Astrocyte (in vitro differentiated cells and primary cell): ENCODE data around the gene MRTFA.

Experiments
- EZH2 ChIP-seq: IDR thresholded peaks from 2 replicates; pipeline ENCODE4 v1.6.1; 2012; ENCODE audit warnings: mild to moderate bottlenecking, low read length, inconsistent platforms; ENCODE audit not compliant: insufficient read depth
- TF ChIP-seq, protein P1 (sequence below): IDR thresholded peaks from 2 replicates; pipeline ENCODE4 v1.5.1; 2011; ENCODE audit warnings: low read depth, mild to moderate bottlenecking, inconsistent platforms, low read length, moderate library complexity; ENCODE audit not compliant: insufficient read depth

DNA sequence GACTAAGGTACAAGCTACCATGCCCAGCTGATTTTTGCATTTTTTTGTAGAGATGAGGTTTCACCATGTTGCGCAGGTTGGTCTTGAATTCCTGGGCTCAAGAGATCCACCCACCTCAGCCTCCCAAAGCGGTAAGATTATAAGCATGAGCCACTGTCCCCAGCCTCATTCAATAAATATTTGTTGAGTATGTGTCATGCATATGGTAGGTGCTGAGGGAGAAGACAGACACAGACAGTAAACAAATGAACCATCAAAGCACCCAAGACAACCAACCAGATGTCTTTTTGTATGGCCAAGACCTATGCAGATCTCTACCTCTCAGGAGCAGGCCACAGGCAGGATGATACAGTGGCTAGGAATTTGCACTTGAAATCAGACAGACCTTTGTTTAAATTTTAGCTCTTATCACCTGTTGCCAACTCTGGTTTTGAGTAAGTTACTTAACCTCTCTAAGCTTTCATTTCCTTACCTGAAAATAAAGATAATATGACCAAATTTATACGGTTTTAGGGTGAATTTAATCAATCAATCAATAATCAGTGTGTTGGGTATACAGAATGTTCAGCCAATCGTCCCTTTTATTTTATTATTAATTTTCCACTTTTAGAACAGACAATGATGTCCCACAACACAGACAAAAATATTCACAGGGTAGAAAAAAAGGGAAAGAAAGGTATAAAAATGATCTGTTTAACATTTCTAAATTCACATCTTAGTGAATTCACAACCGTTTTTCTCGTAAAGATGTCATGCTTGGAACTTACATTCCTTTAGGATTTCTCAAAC is 137.9 kb downstream of the MRTFA start:
- no peak for TF ChIP-seq EZH2
- TF ChIP-seq, protein P1, sequence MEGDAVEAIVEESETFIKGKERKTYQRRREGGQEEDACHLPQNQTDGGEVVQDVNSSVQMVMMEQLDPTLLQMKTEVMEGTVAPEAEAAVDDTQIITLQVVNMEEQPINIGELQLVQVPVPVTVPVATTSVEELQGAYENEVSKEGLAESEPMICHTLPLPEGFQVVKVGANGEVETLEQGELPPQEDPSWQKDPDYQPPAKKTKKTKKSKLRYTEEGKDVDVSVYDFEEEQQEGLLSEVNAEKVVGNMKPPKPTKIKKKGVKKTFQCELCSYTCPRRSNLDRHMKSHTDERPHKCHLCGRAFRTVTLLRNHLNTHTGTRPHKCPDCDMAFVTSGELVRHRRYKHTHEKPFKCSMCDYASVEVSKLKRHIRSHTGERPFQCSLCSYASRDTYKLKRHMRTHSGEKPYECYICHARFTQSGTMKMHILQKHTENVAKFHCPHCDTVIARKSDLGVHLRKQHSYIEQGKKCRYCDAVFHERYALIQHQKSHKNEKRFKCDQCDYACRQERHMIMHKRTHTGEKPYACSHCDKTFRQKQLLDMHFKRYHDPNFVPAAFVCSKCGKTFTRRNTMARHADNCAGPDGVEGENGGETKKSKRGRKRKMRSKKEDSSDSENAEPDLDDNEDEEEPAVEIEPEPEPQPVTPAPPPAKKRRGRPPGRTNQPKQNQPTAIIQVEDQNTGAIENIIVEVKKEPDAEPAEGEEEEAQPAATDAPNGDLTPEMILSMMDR, result no peak
